Fibroblast of skin of back (primary cell): Measurements from ENCODE around the gene SYNE4.
A peak's percentile ranks its signal among the peaks of the same experiment; 100 is the strongest.

Source experiments
- DNase-seq: peaks from one replicate; pipeline ENCODE4 v3.0.0-alpha.2; 2013

Gene SYNE4

GRCh38 chr19:36026091-36026876 is 17.7 kb upstream of the SYNE4 start:
- no peak for DNase-seq

DNA sequence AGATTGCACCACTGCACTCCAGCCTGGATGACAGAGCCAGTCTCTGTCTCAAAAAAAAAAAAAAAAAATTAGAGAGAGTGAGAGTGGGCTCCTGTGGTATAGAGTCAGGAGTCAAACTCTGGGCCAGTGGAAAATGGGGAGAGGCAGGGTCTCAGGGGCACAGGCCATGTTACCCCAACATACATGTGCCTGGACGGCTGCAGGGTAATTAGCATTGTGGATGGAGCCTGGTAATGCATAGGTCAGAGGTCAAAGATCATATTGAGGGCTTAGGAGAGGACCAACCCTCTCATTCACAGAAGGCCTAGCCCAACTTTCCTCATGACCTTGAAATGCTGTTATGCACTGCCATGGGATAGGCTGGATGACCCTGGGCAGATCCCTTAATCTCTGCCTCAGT is 16.9 kb upstream of the SYNE4 start:
- DNase-seq, result no peak

DNA sequence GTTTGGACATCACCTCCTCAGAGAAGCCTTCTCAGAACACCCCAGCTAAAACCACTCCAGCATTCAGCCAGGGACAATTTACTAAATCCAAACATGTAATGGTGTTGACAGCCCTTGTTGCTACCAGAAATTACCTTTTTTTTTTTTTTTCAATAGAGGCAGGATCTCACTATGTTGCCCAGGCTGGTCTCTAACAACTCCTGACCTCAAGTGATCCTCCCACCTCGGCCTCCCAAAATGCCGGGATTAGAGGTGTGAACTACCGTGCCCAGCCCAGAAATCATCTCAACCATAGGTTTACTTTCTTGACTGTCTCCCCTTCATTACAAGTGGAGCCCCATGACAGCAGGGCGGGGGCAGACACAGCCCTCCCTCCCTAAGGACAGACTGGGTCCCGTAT is 14.8 kb upstream of the SYNE4 start:
- DNase-seq, result no peak

DNA sequence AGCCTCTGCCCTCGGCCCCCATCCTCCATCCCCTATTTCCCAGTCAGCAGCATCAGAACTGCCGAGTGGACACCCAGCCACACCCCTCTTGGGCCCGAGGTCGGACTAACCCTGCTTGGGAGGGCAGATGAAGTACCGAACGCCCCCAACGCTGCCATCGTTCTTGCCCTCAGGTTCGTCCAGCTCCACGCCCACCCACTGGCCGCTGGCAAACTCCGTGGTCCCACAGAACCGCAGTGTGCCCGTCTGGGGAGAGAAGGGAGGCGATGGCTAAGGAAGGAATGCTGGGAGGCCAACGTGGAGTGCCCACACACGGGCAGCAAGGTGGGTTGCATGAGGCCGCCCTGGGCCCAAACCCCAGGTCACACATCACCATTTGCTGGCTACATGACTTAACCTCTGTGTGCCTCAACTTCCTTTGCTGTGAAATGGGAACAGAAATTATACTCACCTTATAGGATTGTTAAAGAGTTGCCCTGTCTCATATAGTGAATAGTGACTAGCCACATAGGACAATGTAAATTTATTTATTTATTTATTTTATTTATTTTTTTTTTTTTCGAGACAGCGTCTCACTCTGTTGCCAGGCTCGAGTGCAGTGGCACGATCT is 10.6 kb upstream of the SYNE4 start:
- DNase-seq, result no peak

- peak; percentile 99 for DNase-seq
These were observed 5.7 kb upstream of the SYNE4 start, which contains the start of gene ALKBH6 for GRCh38 chr19:36014012-36014924. Gene ALKBH6, minus strand, starts transcription at chr19:36014213. Its CDS starts 816 bp downstream, at chr19:36013397.

- DNase-seq, result no peak
These were observed 4.8 kb upstream of the SYNE4 start for GRCh38 chr19:36013280-36014011.

GRCh38 chr19:36010402-36010801 is 1.8 kb upstream of the SYNE4 start:
- DNase-seq, result no peak

DNA sequence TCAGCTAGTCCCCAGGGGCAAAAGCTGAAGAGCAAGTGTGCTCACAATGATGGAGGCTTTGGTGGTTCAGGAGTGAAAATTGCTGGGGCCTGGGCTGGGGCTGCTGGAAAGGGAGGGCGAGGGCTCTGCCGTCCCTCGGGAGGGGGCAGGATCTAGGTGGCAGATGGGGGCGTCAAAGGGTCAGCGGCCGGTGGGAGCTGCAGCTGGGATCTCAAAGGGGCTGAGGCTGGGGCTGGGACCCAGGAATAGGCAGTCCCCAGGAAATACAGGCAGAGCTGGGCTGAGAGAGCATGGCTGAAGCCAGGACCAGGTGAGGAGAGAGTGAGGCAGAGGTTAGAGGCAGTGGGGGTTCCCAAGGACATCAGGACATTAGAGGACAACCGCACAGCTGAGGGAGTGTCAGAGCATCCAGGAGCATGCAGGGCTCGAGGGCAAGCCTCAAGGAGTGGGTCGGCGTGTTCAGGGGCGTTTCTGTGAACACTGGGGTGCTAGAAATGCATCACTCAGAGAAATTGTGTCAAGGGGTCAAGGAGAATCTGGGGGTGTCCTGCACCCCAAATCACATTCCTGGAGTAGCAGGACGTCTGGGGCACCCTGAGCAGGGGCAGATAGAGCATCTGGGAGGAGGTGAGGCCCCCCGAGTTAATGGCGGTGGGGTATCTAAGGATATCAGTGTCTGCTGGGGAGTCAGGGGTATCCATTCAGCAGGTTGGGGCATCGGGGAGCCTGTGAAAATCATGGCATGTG is 1.2 kb upstream of the SYNE4 start:
- no peak for DNase-seq

DNA sequence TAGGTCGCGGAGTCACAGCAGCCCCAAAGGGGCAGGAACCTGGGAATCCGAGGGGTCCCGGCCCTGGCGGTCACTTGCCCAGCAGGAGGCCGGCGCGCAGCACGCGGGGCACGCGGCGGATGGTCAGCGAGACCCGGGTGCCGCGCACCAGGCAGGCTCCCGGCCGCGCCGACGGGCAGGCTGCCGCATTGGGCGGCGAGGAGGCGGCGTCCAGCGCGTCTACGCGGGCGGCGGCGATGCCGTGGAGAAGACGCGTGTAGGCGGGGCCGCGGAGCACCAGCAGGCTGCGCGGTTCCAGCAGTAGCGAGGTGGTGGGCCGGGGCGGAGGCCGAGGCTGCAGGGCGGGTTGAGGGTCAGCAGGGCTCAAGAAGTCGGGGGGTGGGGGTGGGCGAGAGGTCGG is 607 bp upstream of the SYNE4 start:
- peak; percentile 53 for DNase-seq

DNA sequence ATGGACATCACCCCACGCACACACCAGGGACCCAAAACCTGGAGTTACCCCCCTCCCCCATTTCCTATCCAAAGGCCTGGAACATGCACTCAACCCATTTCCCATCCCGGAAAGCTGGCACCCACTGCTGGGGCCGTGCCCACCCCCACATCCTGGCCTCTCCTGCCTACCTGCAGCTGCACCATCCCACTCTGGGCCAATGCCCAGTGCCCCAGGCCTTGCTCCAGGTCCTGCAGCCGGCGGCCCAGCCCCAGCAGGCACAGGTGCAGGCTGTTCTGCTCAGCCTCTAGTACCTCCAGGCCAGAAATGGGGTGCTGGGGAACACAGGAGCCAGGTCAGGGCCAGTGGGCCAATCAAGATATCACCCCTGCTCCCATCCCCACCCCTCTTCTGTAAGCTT is 1.7 kb downstream of the SYNE4 start:
- DNase-seq, result no peak

- no peak for DNase-seq
These were observed 5.3 kb downstream of the SYNE4 start for GRCh38 chr19:36003284-36003683.

- DNase-seq, result no peak
These were observed 7.0 kb downstream of the SYNE4 start for GRCh38 chr19:36001605-36002004.

GRCh38 chr19:35996777-35997176 is 11.8 kb downstream of the SYNE4 start:
- DNase-seq, result no peak

- peak; percentile 92 for DNase-seq
These were observed 13.3 kb downstream of the SYNE4 start, which contains the start of gene SDHAF1 for GRCh38 chr19:35995048-35995993. Gene SDHAF1, plus strand, starts transcription at chr19:35995188. Its CDS starts 87 bp downstream, at chr19:35995275.

DNA sequence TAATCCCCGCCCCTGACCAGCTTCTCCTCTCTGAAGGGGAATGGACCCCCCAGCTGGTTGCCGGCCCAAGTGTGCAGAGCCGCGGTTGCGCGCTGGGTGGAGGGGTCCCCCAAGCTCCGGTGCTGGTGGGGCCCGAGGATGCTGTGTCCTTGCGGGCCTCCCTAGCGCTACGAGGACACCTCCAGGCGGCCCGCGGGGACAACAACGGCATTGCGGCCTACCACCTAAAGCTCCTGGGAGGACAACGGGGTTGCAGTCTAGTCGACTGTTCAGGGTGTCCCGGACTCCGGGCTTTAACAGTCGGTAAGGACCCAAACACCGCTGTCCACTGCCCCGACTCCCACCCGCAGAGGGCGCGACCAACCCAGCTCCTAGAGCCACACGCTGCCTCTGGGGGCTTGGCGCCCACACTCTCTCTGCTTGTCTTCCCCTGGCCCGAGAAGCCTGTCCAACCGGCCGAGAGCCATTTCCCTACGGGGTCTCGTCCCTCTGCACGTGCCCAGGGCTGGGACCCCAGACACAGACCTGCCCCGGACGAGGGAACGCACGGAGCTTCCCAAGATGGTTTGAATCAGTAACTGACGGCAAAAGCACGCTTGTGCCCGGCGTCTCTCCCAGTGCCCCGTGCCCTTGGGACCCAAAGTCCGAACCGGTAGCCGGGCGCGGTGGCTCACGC is 14.6 kb downstream of the SYNE4 start:
- no peak for DNase-seq

- DNase-seq, result no peak
These were observed 15.5 kb downstream of the SYNE4 start for GRCh38 chr19:35992907-35993765.

DNA sequence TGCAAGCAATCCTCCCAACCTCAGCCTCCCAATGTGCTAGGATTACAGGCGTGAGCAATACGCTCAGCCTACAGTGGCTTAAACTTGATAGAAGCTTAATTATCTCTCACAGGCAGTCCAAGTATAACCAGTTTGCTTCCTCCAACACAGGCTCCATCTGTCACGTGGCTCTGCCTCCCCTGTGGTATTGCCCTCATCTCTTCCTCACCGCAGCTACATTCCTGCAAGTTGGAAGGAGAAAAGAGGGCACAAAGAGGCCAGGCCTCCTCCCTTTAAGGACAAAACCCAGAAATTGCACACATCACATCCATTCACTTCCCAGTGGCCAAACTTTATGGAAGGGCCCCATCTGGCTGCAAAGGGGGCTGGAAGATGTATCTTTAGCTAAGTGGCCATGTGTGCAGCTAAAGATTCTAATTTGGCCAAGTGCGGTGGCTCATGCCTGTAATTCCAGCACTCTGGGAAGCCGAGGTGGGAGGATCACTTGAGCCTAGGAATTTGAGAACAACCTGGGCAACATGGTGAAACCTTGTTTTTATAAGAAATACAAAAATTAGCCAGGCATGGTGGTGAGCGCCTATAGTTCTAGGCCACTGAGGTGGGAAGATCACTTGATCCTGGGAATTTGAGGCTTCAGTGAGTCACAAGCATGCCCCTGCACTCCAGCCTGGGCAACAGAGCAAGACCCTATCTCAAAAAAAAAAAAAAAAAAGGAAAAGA is 16.7 kb downstream of the SYNE4 start:
- DNase-seq, result no peak
